ENCODE measurements around the gene CACNA1C. TPM values are rescaled to one million over a fixed set of nuclear protein-coding genes. Genes with fewer than 3 reads are reported as not detected.
A peak's percentile ranks its signal among the peaks of the same experiment; 100 is the strongest.

The CACNA1C gene
- total and polyA plus RNA-seq, 2 donors (not counting 1 experiment from before 2014, with no cell fraction given) = 7.6 to 11.4 TPM

DNA sequence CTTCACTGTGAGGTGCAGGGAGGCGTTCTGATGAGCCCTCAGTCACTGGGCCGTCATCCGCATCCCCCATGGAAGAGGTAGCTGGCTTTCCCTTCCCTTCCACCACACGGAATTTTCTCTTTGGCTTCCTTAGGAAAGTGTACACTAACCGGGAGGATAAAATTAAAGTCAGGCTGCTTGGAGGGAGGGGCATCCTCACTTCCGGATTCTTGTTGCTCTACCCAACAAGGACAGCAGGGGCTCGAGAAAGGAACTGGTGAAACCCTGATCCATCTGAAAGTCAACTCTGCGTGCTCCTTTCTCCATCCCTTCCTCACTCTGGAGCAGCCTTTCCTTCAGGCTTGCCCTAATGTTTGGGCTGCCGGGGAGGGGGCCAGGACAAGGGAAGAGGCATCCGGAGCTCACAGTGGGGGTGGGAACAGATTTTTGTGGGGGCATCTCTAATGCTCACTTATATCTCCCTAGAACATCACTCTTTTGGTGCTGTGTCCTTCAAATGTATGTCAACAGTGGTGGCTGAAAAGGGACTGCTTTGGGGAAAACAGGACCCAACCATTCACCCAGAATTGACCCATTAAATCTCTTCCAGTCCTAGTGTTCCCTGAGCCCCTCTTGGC lies 640.6 kb downstream of the CACNA1C start:
- no peak for DNase-seq (ENCODE audit: low read depth in 2 of 2)
- no peak overlapping the region for H2AFZ ChIP-seq (ENCODE audit: low read length)
- peaks cover 8% of the 10 kb centered on the region for H3K27me3 ChIP-seq (ENCODE audit: control insufficient read depth, insufficient read depth, low read length)
- no peaks in the 10 kb centered on the region for H4K20me1 ChIP-seq (ENCODE audit: control insufficient read depth, extremely low read depth, insufficient read depth, low read length)
- H3K27ac ChIP-seq (ENCODE audit: insufficient read depth, low read length) = no peak overlapping the region
- no peak for TF ChIP-seq EZH2 (IDR thresholded peaks at IDR 0.05; ENCODE audit: low read length, missing control alignments)
- TF ChIP-seq, protein P1, sequence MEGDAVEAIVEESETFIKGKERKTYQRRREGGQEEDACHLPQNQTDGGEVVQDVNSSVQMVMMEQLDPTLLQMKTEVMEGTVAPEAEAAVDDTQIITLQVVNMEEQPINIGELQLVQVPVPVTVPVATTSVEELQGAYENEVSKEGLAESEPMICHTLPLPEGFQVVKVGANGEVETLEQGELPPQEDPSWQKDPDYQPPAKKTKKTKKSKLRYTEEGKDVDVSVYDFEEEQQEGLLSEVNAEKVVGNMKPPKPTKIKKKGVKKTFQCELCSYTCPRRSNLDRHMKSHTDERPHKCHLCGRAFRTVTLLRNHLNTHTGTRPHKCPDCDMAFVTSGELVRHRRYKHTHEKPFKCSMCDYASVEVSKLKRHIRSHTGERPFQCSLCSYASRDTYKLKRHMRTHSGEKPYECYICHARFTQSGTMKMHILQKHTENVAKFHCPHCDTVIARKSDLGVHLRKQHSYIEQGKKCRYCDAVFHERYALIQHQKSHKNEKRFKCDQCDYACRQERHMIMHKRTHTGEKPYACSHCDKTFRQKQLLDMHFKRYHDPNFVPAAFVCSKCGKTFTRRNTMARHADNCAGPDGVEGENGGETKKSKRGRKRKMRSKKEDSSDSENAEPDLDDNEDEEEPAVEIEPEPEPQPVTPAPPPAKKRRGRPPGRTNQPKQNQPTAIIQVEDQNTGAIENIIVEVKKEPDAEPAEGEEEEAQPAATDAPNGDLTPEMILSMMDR (conservative IDR thresholded peaks at IDR 0.05 in 1 of 2, IDR thresholded peaks at IDR 0.05 in 1 of 2; ENCODE audit: low read depth in 1 of 2, low read length in 2 of 2) = peak in 1 of 2 donors; percentile 10
- no peaks in the 10 kb centered on the region for H3K4me1 ChIP-seq (ENCODE audit: control insufficient read depth, extremely low read depth, insufficient read depth, low read length)
- H3K79me2 ChIP-seq (ENCODE audit: control insufficient read depth, insufficient read depth, low read length) = no peaks in the 10 kb centered on the region
- no peaks in the 10 kb centered on the region for H3K9me3 ChIP-seq (ENCODE audit: control insufficient read depth, insufficient read depth, low read depth, low read length)
- no peaks in the 10 kb centered on the region for H3K36me3 ChIP-seq (ENCODE audit: control insufficient read depth, insufficient read depth, low read length)
- no peak overlapping the region for H3K4me3 ChIP-seq (replicated peaks in 1 of 4; ENCODE audit: control extremely low read depth in 1 of 4, insufficient read depth in 1 of 4, low read depth in 3 of 4, low read length in 4 of 4)
- no peak overlapping the region for H3K9ac ChIP-seq (ENCODE audit: insufficient read depth, low read length)
- no peak overlapping the region for H3K4me2 ChIP-seq (ENCODE audit: extremely low read depth, insufficient read depth, low read length)

DNA sequence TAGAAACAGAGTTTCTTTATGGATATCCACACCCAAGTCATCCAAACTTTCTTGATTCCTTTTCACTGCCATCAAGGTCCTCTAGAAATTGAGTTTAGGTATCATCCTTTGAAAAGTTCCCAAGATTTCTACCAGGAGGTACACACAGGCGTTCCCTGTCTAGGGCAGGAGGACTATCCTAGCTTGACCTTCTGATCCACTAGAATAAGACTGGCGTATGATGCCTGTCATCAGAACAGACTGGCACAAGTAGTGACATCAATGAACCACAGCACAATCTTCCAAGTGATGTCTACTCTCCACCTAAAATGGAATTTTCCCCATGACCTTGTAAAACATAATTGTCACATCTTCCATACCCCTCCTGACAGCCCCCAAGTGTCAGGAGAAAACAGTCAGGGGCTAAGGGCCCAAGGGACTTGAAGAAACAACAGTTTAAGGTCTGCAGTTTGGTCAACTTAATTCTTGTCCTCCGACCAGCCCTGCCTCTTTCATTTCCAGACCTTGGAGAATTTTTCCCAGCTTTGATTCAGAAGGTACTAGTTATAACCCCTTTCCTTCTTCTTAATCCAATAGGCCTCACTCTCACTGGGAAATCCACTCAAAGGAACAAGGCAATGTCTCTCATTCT lies 641.3 kb downstream of the CACNA1C start:
- Histone ChIP-seq H3K4me3 (replicated peaks in 1 of 4; ENCODE audit: control extremely low read depth in 1 of 4, insufficient read depth in 1 of 4, low read depth in 3 of 4, low read length in 4 of 4) (no peak overlapping the region), H3K9ac (ENCODE audit: insufficient read depth, low read length) (no peak overlapping the region), H3K79me2 (ENCODE audit: control insufficient read depth, insufficient read depth, low read length) (no peaks in the 10 kb centered on the region), H3K36me3 (ENCODE audit: control insufficient read depth, insufficient read depth, low read length) (no peaks in the 10 kb centered on the region), H3K4me2 (ENCODE audit: extremely low read depth, insufficient read depth, low read length) (no peak overlapping the region), H2AFZ (ENCODE audit: low read length) (no peak overlapping the region), H3K4me1 (ENCODE audit: control insufficient read depth, extremely low read depth, insufficient read depth, low read length) (no peaks in the 10 kb centered on the region), H3K27ac (ENCODE audit: insufficient read depth, low read length) (no peak overlapping the region), H3K9me3 (ENCODE audit: control insufficient read depth, insufficient read depth, low read depth, low read length) (no peaks in the 10 kb centered on the region), H3K27me3 (ENCODE audit: control insufficient read depth, insufficient read depth, low read length) (peaks cover 10% of the 10 kb centered on the region), H4K20me1 (ENCODE audit: control insufficient read depth, extremely low read depth, insufficient read depth, low read length) (no peaks in the 10 kb centered on the region)
- DNase-seq (ENCODE audit: low read depth in 2 of 2) = no peak
- TF ChIP-seq, protein P1 (conservative IDR thresholded peaks at IDR 0.05 in 1 of 2, IDR thresholded peaks at IDR 0.05 in 1 of 2; ENCODE audit: low read depth in 1 of 2, low read length in 2 of 2) = no peak
- TF ChIP-seq EZH2 (IDR thresholded peaks at IDR 0.05; ENCODE audit: low read length, missing control alignments) = no peak

DNA sequence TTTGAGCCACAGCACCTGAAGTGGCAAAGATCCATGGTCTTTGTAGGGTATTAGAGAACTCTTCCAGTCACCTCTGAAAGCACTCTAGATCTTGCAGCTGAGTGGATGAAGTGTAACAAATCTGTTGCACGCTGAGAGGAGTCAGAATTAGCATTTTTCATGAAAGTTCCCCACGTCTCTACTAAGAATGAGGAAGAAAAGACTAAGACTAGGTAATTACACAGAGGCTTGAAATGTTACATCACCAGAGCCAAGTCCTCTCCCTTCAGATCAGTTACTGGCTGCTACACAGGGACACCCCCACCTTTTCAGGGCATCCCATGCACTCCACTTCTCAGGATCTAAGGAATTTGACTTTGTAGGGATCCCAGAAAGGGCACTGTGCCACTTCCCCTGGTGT lies 643.3 kb downstream of the CACNA1C start:
- Histone ChIP-seq H3K79me2 (ENCODE audit: control insufficient read depth, insufficient read depth, low read length) (no peaks in the 10 kb centered on the region), H3K9ac (ENCODE audit: insufficient read depth, low read length) (no peak overlapping the region), H2AFZ (ENCODE audit: low read length) (no peak overlapping the region), H3K9me3 (ENCODE audit: control insufficient read depth, insufficient read depth, low read depth, low read length) (no peaks in the 10 kb centered on the region), H3K27ac (ENCODE audit: insufficient read depth, low read length) (no peak overlapping the region), H3K27me3 (ENCODE audit: control insufficient read depth, insufficient read depth, low read length) (peaks cover 10% of the 10 kb centered on the region), H3K4me2 (ENCODE audit: extremely low read depth, insufficient read depth, low read length) (no peak overlapping the region), H3K4me1 (ENCODE audit: control insufficient read depth, extremely low read depth, insufficient read depth, low read length) (no peaks in the 10 kb centered on the region), H4K20me1 (ENCODE audit: control insufficient read depth, extremely low read depth, insufficient read depth, low read length) (no peaks in the 10 kb centered on the region), H3K4me3 (replicated peaks in 1 of 4; ENCODE audit: control extremely low read depth in 1 of 4, insufficient read depth in 1 of 4, low read depth in 3 of 4, low read length in 4 of 4) (no peak overlapping the region), H3K36me3 (ENCODE audit: control insufficient read depth, insufficient read depth, low read length) (no peaks in the 10 kb centered on the region)
- no peak for TF ChIP-seq EZH2 (IDR thresholded peaks at IDR 0.05; ENCODE audit: low read length, missing control alignments)
- TF ChIP-seq, protein P1 (conservative IDR thresholded peaks at IDR 0.05 in 1 of 2, IDR thresholded peaks at IDR 0.05 in 1 of 2; ENCODE audit: low read depth in 1 of 2, low read length in 2 of 2) = no peak
- no peak for DNase-seq (ENCODE audit: low read depth in 2 of 2)
